GM12878 (cell line): Measurements from ENCODE around the gene RELT.

ENCODE experiments used
- BHLHE40 ChIP-seq, 2 experiments: fragments of 450-650 bp in 1 of 2; IDR thresholded peaks; 2 replicates each; pipeline ENCODE4 v1.6.1; 2011 to 2017; ENCODE audit warnings: low read depth in 2 of 2, borderline replicate concordance in 1 of 2, improper control_type of control experiment in 1 of 2, low read length in 1 of 2, mild to moderate bottlenecking in 1 of 2
- CEBPB ChIP-seq, 2 experiments: fragments of 150-350 bp in 1 of 2; IDR thresholded peaks; 2 replicates each; pipeline ENCODE4 v1.6.1; 2012 to 2014; ENCODE audit warnings: low read depth in 2 of 2, low read length in 2 of 2, borderline replicate concordance in 1 of 2, inconsistent platforms in 1 of 2
- CHD2 ChIP-seq: IDR thresholded peaks from 2 replicates; pipeline ENCODE4 v1.6.1; 2011; ENCODE audit warnings: low read depth, low read length, improper control_type of control experiment, borderline replicate concordance
- CREB1 ChIP-seq: IDR thresholded peaks from 2 replicates; pipeline ENCODE4 v1.6.1; 2012; ENCODE audit warnings: low read depth, mild to moderate bottlenecking, inconsistent platforms
- CTCF ChIP-seq, 3 experiments: IDR thresholded peaks in 2 of 3; conservative IDR thresholded peaks in 1 of 3; 2 replicates each; pipeline ENCODE4 v1.5.1; 2011; ENCODE audit warnings: low read depth in 3 of 3, low read length in 3 of 3, mild to moderate bottlenecking in 3 of 3, control low read depth in 2 of 3, moderate library complexity in 2 of 3, inconsistent platforms in 1 of 3, mixed read lengths in 1 of 3; ENCODE audit not compliant: control insufficient read depth in 2 of 3, insufficient read depth in 1 of 3; ENCODE audit errors: extremely low read depth in 1 of 3
- HCFC1 ChIP-seq: fragments of 150-350 bp; IDR thresholded peaks from 2 replicates; pipeline ENCODE4 v1.6.1; 2014; ENCODE audit warnings: low read length
- HSF1 ChIP-seq: fragments of 150-350 bp; IDR thresholded peaks from 2 replicates; pipeline ENCODE4 v1.6.1; 2014; ENCODE audit warnings: mild to moderate bottlenecking, low read depth, low read length
- KDM1A ChIP-seq: fragments of 200-600 bp; sonication (generic); IDR thresholded peaks from 2 replicates; pipeline ENCODE4 v1.6.1; 2016; ENCODE audit warnings: borderline replicate concordance
- MEF2A ChIP-seq: IDR thresholded peaks from 2 replicates; pipeline ENCODE4 v1.6.1; 2011; ENCODE audit warnings: low read depth, mild to moderate bottlenecking, low read length, moderate library complexity; ENCODE audit not compliant: insufficient read depth
- NFIC ChIP-seq: IDR thresholded peaks from 2 replicates; pipeline ENCODE4 v1.6.1; 2012; ENCODE audit warnings: low read depth, mild to moderate bottlenecking, inconsistent platforms, low read length, moderate library complexity
- POLR2AphosphoS5 ChIP-seq: IDR thresholded peaks from 2 replicates; pipeline ENCODE4 v1.6.1; 2011; ENCODE audit warnings: mild to moderate bottlenecking, low read length, inconsistent platforms
- POU2F2 ChIP-seq: IDR thresholded peaks from 3 replicates; pipeline ENCODE4 v1.6.1; 2011; ENCODE audit warnings: low read depth, mild to moderate bottlenecking, low read length, borderline replicate concordance
- RAD51 ChIP-seq: fragments of 450-650 bp; IDR thresholded peaks from 2 replicates; pipeline ENCODE4 v1.6.1; 2016; ENCODE audit warnings: moderate library complexity, mild to moderate bottlenecking, inconsistent platforms
- SPI1 ChIP-seq: IDR thresholded peaks from 2 replicates; pipeline ENCODE4 v1.6.1; 2011; ENCODE audit warnings: low read depth, mild to moderate bottlenecking, low read length, moderate library complexity, borderline replicate concordance; ENCODE audit not compliant: insufficient read depth

DNA sequence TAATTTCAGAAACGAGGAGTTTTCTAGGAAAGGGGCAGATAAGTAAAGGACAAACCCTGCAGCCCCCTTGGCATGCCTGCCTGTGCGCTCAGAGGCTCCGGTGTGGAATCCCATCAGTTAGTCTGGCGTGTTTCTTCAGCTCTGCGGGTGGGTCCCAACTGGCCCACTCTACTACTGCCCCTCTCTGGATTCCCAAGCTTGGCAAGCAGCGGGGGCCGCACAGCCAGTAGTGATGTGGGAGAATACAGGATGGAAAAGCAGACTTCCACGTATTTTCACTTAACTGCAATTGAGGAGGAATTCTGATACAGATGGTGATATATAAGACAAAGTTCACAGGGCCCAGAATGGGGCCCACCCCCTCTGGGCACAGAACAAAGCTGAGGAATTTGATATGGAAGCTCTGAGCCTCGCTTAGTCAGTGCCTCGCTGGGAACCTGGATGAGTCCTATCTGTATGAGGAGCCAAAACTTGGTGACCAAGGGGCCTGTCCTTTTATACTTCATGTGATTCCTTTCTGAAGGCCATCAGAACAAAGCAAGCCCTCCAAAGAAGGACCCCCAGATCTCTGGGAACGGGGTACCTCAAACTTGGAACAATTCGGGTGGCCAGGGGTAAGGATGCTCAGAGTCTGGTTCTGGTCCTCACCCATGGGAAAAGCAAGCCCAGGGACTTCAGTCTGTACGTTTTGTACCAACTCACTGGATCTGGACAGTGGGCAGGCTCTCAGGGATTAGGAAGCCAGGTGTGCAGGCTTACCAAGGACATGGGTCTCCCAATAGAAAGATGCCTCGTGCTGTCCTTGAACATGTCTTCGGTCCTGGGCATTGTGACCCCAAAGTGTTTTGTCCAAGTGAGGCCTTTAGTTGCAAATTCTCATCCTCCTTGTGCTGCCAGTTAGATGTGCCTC lies 26.0 kb downstream of the RELT start:
- TF ChIP-seq CTCF (IDR thresholded peaks at IDR 0.05 in 2 of 3, conservative IDR thresholded peaks at IDR 0.05 in 1 of 3; ENCODE audit: control insufficient read depth in 2 of 3, extremely low read depth in 1 of 3, insufficient read depth in 1 of 3, low read depth in 3 of 3, low read length in 3 of 3) (no peak), RAD51 (no peak), CHD2 (no peak), CEBPB (IDR thresholded peaks at IDR 0.05; ENCODE audit: borderline replicate concordance in 1 of 2, low read depth in 2 of 2, low read length in 2 of 2) (no peak), HCFC1 (no peak), SPI1 (no peak), BHLHE40 (IDR thresholded peaks at IDR 0.05; ENCODE audit: borderline replicate concordance in 1 of 2, low read depth in 2 of 2, low read length in 1 of 2) (no peak), POU2F2 (no peak), HSF1 (no peak), POLR2AphosphoS5 (peak; percentile 16; the same call in 1 of the 2 replicates), NFIC (no peak), KDM1A (no peak), MEF2A (no peak), CREB1 (no peak)
